Measurements from ENCODE around the gene POLE. TPM values are rescaled to one million over a fixed set of nuclear protein-coding genes. Genes with fewer than 3 reads are reported as not detected.

POLE gene
- total RNA-seq, 1 experiment from 2014 or later = 167 TPM

DNA sequence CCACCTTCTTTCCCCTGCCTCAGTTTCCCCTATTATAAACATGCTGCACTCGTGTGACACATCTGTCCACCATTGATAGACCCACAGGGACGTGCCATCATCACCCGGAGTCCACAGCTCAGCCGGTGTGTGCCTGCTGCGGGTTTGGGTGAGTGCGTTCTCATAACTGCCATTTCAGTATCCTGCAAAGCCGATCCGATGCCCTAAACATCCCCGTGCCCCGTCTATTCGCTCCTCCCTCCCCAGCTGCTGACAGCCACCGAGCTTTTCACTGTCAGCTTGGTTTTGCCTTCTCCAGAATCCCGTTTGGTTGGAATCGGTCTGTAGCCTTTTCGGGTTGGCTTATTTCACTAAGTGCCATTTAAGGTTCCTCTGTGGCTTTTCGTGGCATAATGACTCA lies 80.7 kb downstream of the POLE start:
- H3K27me3 ChIP-seq (replicated peaks; ENCODE audit: control insufficient read depth, insufficient read depth, low read length) = no peaks in the 10 kb centered on the region
- POLR2A ChIA-PET = no interaction called here
- no TSS peak for BruUV-seq (replicated peaks)
- CTCF ChIA-PET = no interaction called here
- peaks cover 8% of the 10 kb centered on the region for H3K36me3 Mint-ChIP-seq (ENCODE audit: insufficient read depth, unreplicated experiment)
- no peaks in the 10 kb centered on the region for H3K27me3 Mint-ChIP-seq (ENCODE audit: insufficient read depth, unreplicated experiment)
- no peaks in the 10 kb centered on the region for H3K36me3 ChIP-seq (ENCODE audit: control insufficient read depth, insufficient read depth, low read length)
- H3K27ac Mint-ChIP-seq (ENCODE audit: unreplicated experiment) = no peak overlapping the region
- intact Hi-C loops (cut with micrococcal nuclease; ENCODE audit: unreplicated experiment) = no loop called here
- H3K4me1 ChIP-seq = peaks cover 16% of the 10 kb centered on the region
- no peaks in the 10 kb centered on the region for H3K9me3 Mint-ChIP-seq (ENCODE audit: unreplicated experiment)
- no peak for DNase-seq
- no peak for TF ChIP-seq CTCF (IDR thresholded peaks at IDR 0.05; ENCODE audit: insufficient read depth in 1 of 2, low read depth in 1 of 2, low read length in 1 of 2, severe bottlenecking in 1 of 2, unreplicated experiment in 1 of 2)
- H3K9me3 ChIP-seq = peaks cover 3% of the 10 kb centered on the region; the same call in 1 of the 2 replicates
- H3K4me1 Mint-ChIP-seq (ENCODE audit: low read depth, unreplicated experiment) = peaks cover 7% of the 10 kb centered on the region
- H3K4me3 Mint-ChIP-seq (ENCODE audit: unreplicated experiment) = no peak overlapping the region
- H3K4me3 ChIP-seq (ENCODE audit: low read depth, low read length) = no peak overlapping the region

DNA sequence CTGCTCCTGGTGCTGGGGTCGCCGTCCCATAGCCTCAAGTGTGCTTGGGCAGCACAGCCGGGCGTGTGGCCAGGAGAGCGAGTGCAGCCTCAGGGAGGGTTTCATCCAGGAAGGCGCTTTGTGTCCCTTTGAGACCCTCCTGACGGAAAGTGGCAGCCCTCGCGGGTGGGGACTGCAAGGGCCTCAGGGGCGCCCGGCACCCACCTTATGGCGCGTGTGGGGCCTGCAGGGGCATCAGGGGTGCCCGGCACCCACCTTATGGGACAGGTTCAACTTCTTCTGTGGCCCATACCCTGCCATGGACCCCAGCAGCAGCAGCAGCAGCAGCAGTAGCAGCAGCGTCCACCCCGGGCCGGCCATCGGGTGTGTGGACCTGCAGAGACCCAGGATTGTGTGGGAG lies 81.2 kb downstream of the POLE start:
- ChIA-PET CTCF (no interaction called here), POLR2A (no interaction called here)
- H3K27ac Mint-ChIP-seq (ENCODE audit: unreplicated experiment) = no peak overlapping the region
- peaks cover 18% of the 10 kb centered on the region for H3K4me1 ChIP-seq
- peaks cover 8% of the 10 kb centered on the region for H3K36me3 Mint-ChIP-seq (ENCODE audit: insufficient read depth, unreplicated experiment)
- no peaks in the 10 kb centered on the region for H3K9me3 Mint-ChIP-seq (ENCODE audit: unreplicated experiment)
- H3K27me3 ChIP-seq (replicated peaks; ENCODE audit: control insufficient read depth, insufficient read depth, low read length) = no peaks in the 10 kb centered on the region
- intact Hi-C loops (cut with micrococcal nuclease; ENCODE audit: unreplicated experiment) = no loop called here
- H3K4me1 Mint-ChIP-seq (ENCODE audit: low read depth, unreplicated experiment) = peaks cover 7% of the 10 kb centered on the region
- no peak overlapping the region for H3K4me3 Mint-ChIP-seq (ENCODE audit: unreplicated experiment)
- no TSS peak for BruUV-seq (replicated peaks)
- H3K27me3 Mint-ChIP-seq (ENCODE audit: insufficient read depth, unreplicated experiment) = no peaks in the 10 kb centered on the region
- no peak for TF ChIP-seq CTCF (IDR thresholded peaks at IDR 0.05; ENCODE audit: insufficient read depth in 1 of 2, low read depth in 1 of 2, low read length in 1 of 2, severe bottlenecking in 1 of 2, unreplicated experiment in 1 of 2)
- H3K36me3 ChIP-seq (ENCODE audit: control insufficient read depth, insufficient read depth, low read length) = no peaks in the 10 kb centered on the region
- H3K4me3 ChIP-seq (ENCODE audit: low read depth, low read length) = no peak overlapping the region
- DNase-seq = no peak
- H3K9me3 ChIP-seq = no peaks in the 10 kb centered on the region

GRCh38 chr12:132604668-132605441 lies 82.3 kb downstream of the POLE start:
- peaks cover 8% of the 10 kb centered on the region for H3K36me3 Mint-ChIP-seq (ENCODE audit: insufficient read depth, unreplicated experiment)
- no TSS peak for BruUV-seq (replicated peaks)
- H3K27ac Mint-ChIP-seq (ENCODE audit: unreplicated experiment) = no peak overlapping the region
- H3K4me3 Mint-ChIP-seq (ENCODE audit: unreplicated experiment) = no peak overlapping the region
- H3K9me3 Mint-ChIP-seq (ENCODE audit: unreplicated experiment) = no peaks in the 10 kb centered on the region
- POLR2A ChIA-PET = no interaction called here
- Histone ChIP-seq H3K9me3 (no peaks in the 10 kb centered on the region), H3K4me3 (ENCODE audit: low read depth, low read length) (no peak overlapping the region), H3K27me3 (replicated peaks; ENCODE audit: control insufficient read depth, insufficient read depth, low read length) (no peaks in the 10 kb centered on the region), H3K36me3 (ENCODE audit: control insufficient read depth, insufficient read depth, low read length) (no peaks in the 10 kb centered on the region), H3K4me1 (peaks cover 27% of the 10 kb centered on the region)
- CTCF ChIA-PET = no interaction called here
- no peak for DNase-seq
- intact Hi-C loops (cut with micrococcal nuclease; ENCODE audit: unreplicated experiment) = no loop called here
- H3K4me1 Mint-ChIP-seq (ENCODE audit: low read depth, unreplicated experiment) = peaks cover 7% of the 10 kb centered on the region
- no peak for TF ChIP-seq CTCF (IDR thresholded peaks at IDR 0.05; ENCODE audit: insufficient read depth in 1 of 2, low read depth in 1 of 2, low read length in 1 of 2, severe bottlenecking in 1 of 2, unreplicated experiment in 1 of 2)
- H3K27me3 Mint-ChIP-seq (ENCODE audit: insufficient read depth, unreplicated experiment) = no peaks in the 10 kb centered on the region

All from Caco-2 (cell line).